KMS-11 (cell line): Measurements from ENCODE around the gene PCDHGC5.
A peak's percentile ranks its signal among the peaks of the same experiment; 100 is the strongest.

ENCODE experiments used
- H2AFZ ChIP-seq: fragments of 200-600 bp; sonication (generic); 2 replicates; pipeline ENCODE4 v1.6.1; 2016; ENCODE audit warnings: antibody characterized with exemption, mixed run types, low read depth
- H3K27ac ChIP-seq: fragments of 200-600 bp; sonication (generic); 2 replicates; pipeline ENCODE4 v1.6.1; 2016; ENCODE audit warnings: mild to moderate bottlenecking, mixed run types
- H3K27me3 ChIP-seq: fragments of 200-600 bp; sonication (generic); 2 replicates; pipeline ENCODE4 v1.6.1; 2017; ENCODE audit warnings: mild to moderate bottlenecking, low read depth, mixed run types, moderate library complexity; ENCODE audit not compliant: insufficient read depth
- H3K36me3 ChIP-seq: fragments of 200-600 bp; sonication (generic); 2 replicates; pipeline ENCODE4 v1.6.1; 2017; ENCODE audit warnings: mild to moderate bottlenecking, mixed run types; ENCODE audit not compliant: insufficient read depth
- H3K4me1 ChIP-seq: fragments of 200-600 bp; sonication (generic); 2 replicates; pipeline ENCODE4 v1.6.1; 2016; ENCODE audit warnings: mild to moderate bottlenecking, low read depth, mixed run types; ENCODE audit not compliant: poor library complexity, severe bottlenecking
- H3K4me2 ChIP-seq: fragments of 200-600 bp; sonication (generic); 2 replicates; pipeline ENCODE4 v1.7.0; 2016; ENCODE audit warnings: mild to moderate bottlenecking, mixed run types
- H3K4me3 ChIP-seq: fragments of 200-600 bp; sonication (generic); IDR thresholded peaks from 2 replicates; pipeline ENCODE4 v1.6.1; 2017; ENCODE audit warnings: low read depth, low read length, mixed read lengths; ENCODE audit not compliant: insufficient read depth
- H3K79me2 ChIP-seq: fragments of 200-600 bp; sonication (generic); 2 replicates; pipeline ENCODE4 v1.6.1; 2016; ENCODE audit warnings: low read depth, mixed run types; ENCODE audit not compliant: insufficient read depth
- H3K9ac ChIP-seq: fragments of 200-600 bp; sonication (generic); 2 replicates; pipeline ENCODE4 v1.6.1; 2016; ENCODE audit warnings: mild to moderate bottlenecking, mixed run types
- H4K20me1 ChIP-seq: fragments of 200-600 bp; sonication (generic); 2 replicates; pipeline ENCODE4 v1.6.1; 2016; ENCODE audit warnings: mild to moderate bottlenecking, mixed run types; ENCODE audit not compliant: insufficient read depth
- CTCF ChIP-seq: fragments of 200-600 bp; sonication (generic); conservative IDR thresholded peaks from 2 replicates; pipeline ENCODE4 v1.6.1; 2017; ENCODE audit warnings: low read depth, mild to moderate bottlenecking, antibody characterized with exemption, low read length, moderate library complexity, mixed read lengths

The PCDHGC5 gene

GRCh38 chr5:141523991-141524390 is 35.1 kb downstream of the PCDHGC5 start:
- H3K36me3 ChIP-seq, result no peaks in the 10 kb centered on the region; the same call in 1 of the 2 replicates
- H4K20me1 ChIP-seq, result no peaks in the 10 kb centered on the region
- no peak overlapping the region for H3K27ac ChIP-seq
- no peak overlapping the region for H3K4me2 ChIP-seq
- H2AFZ ChIP-seq, result no peak overlapping the region
- no peaks in the 10 kb centered on the region for H3K79me2 ChIP-seq
- no peak overlapping the region for H3K4me3 ChIP-seq
- peaks cover 6% of the 10 kb centered on the region for H3K4me1 ChIP-seq
- H3K27me3 ChIP-seq, result no peaks in the 10 kb centered on the region
- no peak for TF ChIP-seq CTCF
- H3K9ac ChIP-seq, result no peak overlapping the region

GRCh38 chr5:141524604-141525597 is 36.0 kb downstream of the PCDHGC5 start:
- no peaks in the 10 kb centered on the region for H3K27me3 ChIP-seq
- no peaks in the 10 kb centered on the region for H3K79me2 ChIP-seq
- H3K4me3 ChIP-seq, result no peak overlapping the region
- TF ChIP-seq CTCF, result peak; percentile 99
- peaks cover 6% of the 10 kb centered on the region for H3K4me1 ChIP-seq
- no peaks in the 10 kb centered on the region for H4K20me1 ChIP-seq
- H3K4me2 ChIP-seq, result no peak overlapping the region
- H3K9ac ChIP-seq, result no peak overlapping the region
- no peak overlapping the region for H3K27ac ChIP-seq
- H3K36me3 ChIP-seq, result no peaks in the 10 kb centered on the region; the same call in 1 of the 2 replicates
- no peak overlapping the region for H2AFZ ChIP-seq

- no peaks in the 10 kb centered on the region for H3K27me3 ChIP-seq
- no peak overlapping the region for H3K4me2 ChIP-seq
- no peak overlapping the region for H3K27ac ChIP-seq
- H3K36me3 ChIP-seq, result no peaks in the 10 kb centered on the region
- H2AFZ ChIP-seq, result no peak overlapping the region
- H3K4me3 ChIP-seq, result no peak overlapping the region
- H3K9ac ChIP-seq, result no peak overlapping the region
- H3K79me2 ChIP-seq, result no peaks in the 10 kb centered on the region
- TF ChIP-seq CTCF, result no peak
- H4K20me1 ChIP-seq, result no peaks in the 10 kb centered on the region
- peaks cover 6% of the 10 kb centered on the region for H3K4me1 ChIP-seq
These were observed 36.8 kb downstream of the PCDHGC5 start for GRCh38 chr5:141525653-141526052.

- H3K79me2 ChIP-seq, result no peaks in the 10 kb centered on the region
- H3K4me3 ChIP-seq, result no peak overlapping the region
- no peak for TF ChIP-seq CTCF
- no peaks in the 10 kb centered on the region for H3K36me3 ChIP-seq
- H3K27ac ChIP-seq, result no peak overlapping the region
- no peak overlapping the region for H3K4me2 ChIP-seq
- H3K9ac ChIP-seq, result no peak overlapping the region
- H3K4me1 ChIP-seq, result peaks cover 6% of the 10 kb centered on the region
- H3K27me3 ChIP-seq, result no peaks in the 10 kb centered on the region
- no peaks in the 10 kb centered on the region for H4K20me1 ChIP-seq
- no peak overlapping the region for H2AFZ ChIP-seq
These were observed 38.5 kb downstream of the PCDHGC5 start for GRCh38 chr5:141527426-141527825.
